K562 (cell line): Measurements from ENCODE around the gene LYRM7. TPM values are rescaled to one million over a fixed set of nuclear protein-coding genes. Genes with fewer than 3 reads are reported as not detected.

Source experiments
- ARID3A ChIP-seq: IDR thresholded peaks from 2 replicates; pipeline ENCODE4 v1.6.1; 2012; ENCODE audit warnings: low read depth, low read length, improper control_type of control experiment, borderline replicate concordance
- CBX5 ChIP-seq: IDR thresholded peaks from 2 replicates; pipeline ENCODE4 v1.6.1; 2014; ENCODE audit warnings: low read depth, borderline replicate concordance
- FOXA1 ChIP-seq: fragments of 450-650 bp; IDR thresholded peaks from 2 replicates; pipeline ENCODE4 v1.6.1; 2016; ENCODE audit warnings: mild to moderate bottlenecking, borderline replicate concordance
- GTF2A2 ChIP-seq: IDR thresholded peaks from 2 replicates; pipeline ENCODE4 v1.6.1; 2016; ENCODE audit warnings: mild to moderate bottlenecking, missing genetic modification characterization, missing compliant biosample characterization
- HDAC2 ChIP-seq: fragments of 450-650 bp; IDR thresholded peaks from 2 replicates; pipeline ENCODE4 v1.6.1; 2016; ENCODE audit warnings: mild to moderate bottlenecking
- JUN ChIP-seq, 2 experiments: sonication (generic) in 1 of 2; formaldehyde crosslinking in 1 of 2; IDR thresholded peaks; 2 replicates each; pipeline versions ENCODE4 v1.6.1 to v1.8.0; 2012 to 2022; ENCODE audit warnings: borderline replicate concordance in 2 of 2, mild to moderate bottlenecking in 2 of 2, improper control_type of control experiment in 1 of 2, low read depth in 1 of 2, low read length in 1 of 2, missing genetic modification reagents in 1 of 2
- KDM1A ChIP-seq, 2 experiments: fragments of 450-650 bp; IDR thresholded peaks; 2 replicates each; pipeline ENCODE4 v1.6.1; 2016; ENCODE audit warnings: mild to moderate bottlenecking in 2 of 2
- KDM4B ChIP-seq, 2 experiments: fragments of 450-650 bp in 1 of 2; sonication (generic) in 1 of 2; IDR thresholded peaks; 2 replicates each; pipeline ENCODE4 v1.6.1; 2016 to 2017; ENCODE audit warnings: borderline replicate concordance in 2 of 2, antibody characterized with exemption in 1 of 2, low read depth in 1 of 2, mild to moderate bottlenecking in 1 of 2
- MAZ ChIP-seq, 2 experiments: fragments of 450-650 bp in 1 of 2; sonication (generic) in 1 of 2; formaldehyde crosslinking; IDR thresholded peaks in 1 of 2; conservative IDR thresholded peaks in 1 of 2; 2 replicates each; pipeline versions ENCODE4 v1.4.0 to v1.5.0; 2020; ENCODE audit warnings: mild to moderate bottlenecking in 1 of 2, missing genetic modification reagents in 1 of 2
- MBD2 ChIP-seq: sonication (generic); IDR thresholded peaks from 2 replicates; pipeline ENCODE4 v1.6.1; 2016; ENCODE audit warnings: low read depth, borderline replicate concordance
- MEIS2 ChIP-seq: fragments of 450-650 bp; IDR thresholded peaks from 2 replicates; pipeline ENCODE4 v1.6.1; 2014; ENCODE audit warnings: mild to moderate bottlenecking; ENCODE audit not compliant: partially characterized antibody
- MTA1 ChIP-seq: fragments of 450-650 bp; IDR thresholded peaks from 2 replicates; pipeline ENCODE4 v1.6.1; 2017; ENCODE audit warnings: borderline replicate concordance
- NFIX ChIP-seq: fragments of 250-450 bp; sonication (Bioruptor Pico); IDR thresholded peaks from 2 replicates; pipeline ENCODE4 v1.4.0; 2020; ENCODE audit warnings: low read depth, mild to moderate bottlenecking, moderate library complexity
- NKRF ChIP-seq: fragments of 450-650 bp; IDR thresholded peaks from 2 replicates; pipeline ENCODE4 v1.6.1; 2016; ENCODE audit warnings: borderline replicate concordance
- NR2C2 ChIP-seq, 2 experiments: fragments of 200-800 bp in 1 of 2; sonication (Bioruptor generic) in 1 of 2; sonication (generic) in 1 of 2; formaldehyde crosslinking in 1 of 2; IDR thresholded peaks; 2 replicates each; pipeline versions ENCODE4 v1.6.1 to v1.8.0; 2016 to 2022; ENCODE audit warnings: mild to moderate bottlenecking in 1 of 2, missing compliant biosample characterization in 1 of 2, missing genetic modification characterization in 1 of 2, missing genetic modification reagents in 1 of 2
- SMAD3 ChIP-seq: fragments of 450-650 bp; formaldehyde crosslinking; conservative IDR thresholded peaks from 2 replicates; pipeline ENCODE4 v1.4.0; 2020; ENCODE audit warnings: mild to moderate bottlenecking
- SMARCB1 ChIP-seq: IDR thresholded peaks from 2 replicates; pipeline ENCODE4 v1.6.1; 2011; ENCODE audit warnings: improper control_type of control experiment, low read depth; ENCODE audit not compliant: insufficient read length
- SRSF1 ChIP-seq: fragments of 200-400 bp; formaldehyde crosslinking; IDR thresholded peaks from 2 replicates; pipeline ENCODE4 v1.6.1; 2017; ENCODE audit warnings: mild to moderate bottlenecking, low read depth, low read length, moderate library complexity
- SUPT5H ChIP-seq: fragments of 450-650 bp; IDR thresholded peaks from 2 replicates; pipeline ENCODE4 v1.6.1; 2016
- UBTF ChIP-seq, 2 experiments: IDR thresholded peaks; 2 replicates each; pipeline ENCODE4 v1.6.1; 2012; ENCODE audit warnings: improper control_type of control experiment in 2 of 2, low read depth in 2 of 2, low read length in 2 of 2, borderline replicate concordance in 1 of 2
- ZNF695 ChIP-seq: fragments of 450-650 bp; formaldehyde crosslinking; IDR thresholded peaks from 2 replicates; pipeline ENCODE4 v1.4.0; 2020; ENCODE audit warnings: mild to moderate bottlenecking, moderate library complexity
- polyA plus RNA-seq, 8 experiments: library from polyadenylated mRNA; depleted of rRNA in 4 of 8; stranded (reverse) in 5 of 8; unstranded in 3 of 8; fragments of >200 nt; fragmentation: Nextera tagmentation in 2 of 8; fragmentation: Illumina TruSeq in 1 of 8; extraction: Ambion mirVana in 2 of 8; extraction: Trizol in 1 of 8; gene quantifications; 2 replicates each; pipeline versions ENCODE4 v1.2.1 to v1.2.3, GENCODE V29; 2011 to 2014; ENCODE audit warnings: inconsistent platforms in 1 of 8, missing spikeins in 1 of 8
- total RNA-seq, 7 experiments: library from RNA; depleted of rRNA in 6 of 7; stranded (reverse); fragments of >200 nt in 6 of 7; fragmentation: Illumina TruSeq in 2 of 7; extraction: Trizol in 2 of 7; gene quantifications; 2 replicates each; pipeline versions ENCODE4 v1.2.1 to v1.2.3, GENCODE V29; 2011 to 2021; ENCODE audit warnings: low replicate concordance in 1 of 7

Gene LYRM7
- total and polyA plus RNA-seq, 9 of the 15 experiments (the other 6 are each of a cell fraction or from before 2014, with no cell fraction given) = 16.2 to 70.1 (median 33.3) TPM

GRCh38 chr5:131170540-131171275 lies at the start of gene LYRM7 (continued):
- TF ChIP-seq UBTF (IDR thresholded peaks at IDR 0.05; ENCODE audit: borderline replicate concordance in 1 of 2, low read depth in 2 of 2, low read length in 2 of 2) (0 out of 4 replicates have a peak, but pooled peaks of 1 of the 2 experiments have one; percentile 18), MTA1 (peak; percentile 97), MEIS2 (peak; percentile 52), NR2C2 (CRISPR knock-in tag; IDR thresholded peaks at IDR 0.05) (0 out of 2 replicates have a peak, but pooled peaks have one; percentile 48), NR2C2 (tag; IDR thresholded peaks at IDR 0.05) (peak; percentile 92), SRSF1 (no peak), HDAC2 (peak; percentile 22; the same call in 1 of the 2 replicates), SUPT5H (peak; percentile 79), FOXA1 (no peak), SMAD3 (CRISPR knock-in tag) (no peak), SMARCB1 (no peak), MAZ (CRISPR knock-in tag; conservative IDR thresholded peaks at IDR 0.05 in 1 of 2, IDR thresholded peaks at IDR 0.05 in 1 of 2) (peak; percentile 12 to 75; a peak in 2 of 4 replicates), NKRF (peak; percentile 93), CBX5 (no peak), GTF2A2 (no peak), MBD2 (peak; percentile 79; the same call in 1 of the 2 replicates), KDM1A (IDR thresholded peaks at IDR 0.05) (no peak), ZNF695 (no peak), ARID3A (peak; percentile 52; the same call in 1 of the 2 replicates), JUN (IDR thresholded peaks at IDR 0.05; ENCODE audit: borderline replicate concordance, low read depth, low read length) (0 out of 2 replicates have a peak, but pooled peaks have one; percentile 13), JUN (CRISPR knock-in tag; IDR thresholded peaks at IDR 0.05; ENCODE audit: borderline replicate concordance) (no peak), KDM4B (IDR thresholded peaks at IDR 0.05; ENCODE audit: borderline replicate concordance in 2 of 2, low read depth in 1 of 2) (peak in 1 of 2 experiments; percentile 30; a peak in 1 of 4 replicates), NFIX (CRISPR knock-in tag) (no peak)
